ENCODE results near the gene PRKG1.

- TF ChIP-seq MAFK (IDR thresholded peaks at IDR 0.05; ENCODE audit: low read depth, low read length) = no peak
- TF ChIP-seq TAF1 (IDR thresholded peaks at IDR 0.05; ENCODE audit: low read depth, low read length) = no peak
- TF ChIP-seq TEAD4 (IDR thresholded peaks at IDR 0.05; ENCODE audit: low read depth, low read length) = no peak
- TF ChIP-seq CTCF (IDR thresholded peaks at IDR 0.05; ENCODE audit: control extremely low read depth in 1 of 3, insufficient read depth in 1 of 3, low read depth in 1 of 3, low read length in 3 of 3) = no peak
- no peak for TF ChIP-seq POLR2AphosphoS5 (IDR thresholded peaks at IDR 0.05; ENCODE audit: low read depth, low read length)
- TF ChIP-seq PHF8 (conservative IDR thresholded peaks at IDR 0.05; ENCODE audit: low read depth, low read length) = no peak
- TF ChIP-seq SUZ12 (IDR thresholded peaks at IDR 0.05; ENCODE audit: low read length) = no peak
- TF ChIP-seq CBX8 (IDR thresholded peaks at IDR 0.05; ENCODE audit: borderline replicate concordance, low read depth, low read length) = no peak
- TF ChIP-seq CREB1 (IDR thresholded peaks at IDR 0.05) = no peak
- TF ChIP-seq POLR2A (IDR thresholded peaks at IDR 0.05; ENCODE audit: control extremely low read depth in 1 of 2, low read depth in 2 of 2, low read length in 2 of 2) = no peak
- no peak for TF ChIP-seq MAX (IDR thresholded peaks at IDR 0.05)
- no peak for TF ChIP-seq CEBPB (IDR thresholded peaks at IDR 0.05; ENCODE audit: low read depth, low read length)
- no peak for TF ChIP-seq EZH2 (IDR thresholded peaks at IDR 0.05; ENCODE audit: low read depth, low read length, severe bottlenecking)
These were observed 852.0 kb downstream of the PRKG1 start for GRCh38 chr10:51926337-51926736.

Measured in H1 (cell line).